Measurements from ENCODE around the gene TDP2. TPM values are rescaled to one million over a fixed set of nuclear protein-coding genes. Genes with fewer than 3 reads are reported as not detected.

Gene TDP2
- total and polyA plus RNA-seq, 7 donors, result 16.3 to 56.7 (median 20.4) TPM

GRCh38 chr6:24600903-24601302 lies 65.8 kb downstream of the TDP2 start:
- no peaks in the 10 kb centered on the region for H3K36me3 ChIP-seq (ENCODE audit: insufficient read depth in 1 of 2, low read depth in 1 of 2)
- H3K27ac ChIP-seq, result no peak overlapping the region
- no peak for TF ChIP-seq CTCF (IDR thresholded peaks at IDR 0.05)
- intact Hi-C loops (cut with DNase I), result no loop called here
- no peak overlapping the region for H3K4me3 ChIP-seq
- DNase-seq, result no peak
- H3K4me1 ChIP-seq, result no peaks in the 10 kb centered on the region
- WGBS, 3 donors, result 52 to 53% (median 53%) methylated on average over 4 of the region's 4 CpGs
- no peaks in the 10 kb centered on the region for H3K9me3 ChIP-seq
- ATAC-seq, result no peak
- no peaks in the 10 kb centered on the region for H3K27me3 ChIP-seq (ENCODE audit: insufficient read depth in 3 of 3, low read length in 2 of 3)

Other genes with a start within 250 kb of the TDP2 start
- gene GPLD1, start 177.3 kb downstream of the TDP2 start, total RNA-seq, result 1 to 10 TPM in 1 of 4 donors, under 1 TPM in 3; 0.38 to 1.1 (median 0.81) TPM
- under 1 TPM; 0.25 to 0.30 (median 0.28) TPM for gene GPLD1, start 177.3 kb downstream of the TDP2 start, polyA plus RNA-seq
- 10 to 100 TPM; 16.7 to 41.7 (median 34.6) TPM for gene ALDH5A1, start 171.9 kb downstream of the TDP2 start, total RNA-seq
- gene ALDH5A1, start 171.9 kb downstream of the TDP2 start, polyA plus RNA-seq, result 10 to 100 TPM in 1 of 3 donors, 1 to 10 TPM in 2; 3.5 to 10.7 (median 8.6) TPM
- under 1 TPM in 3 of 4 donors, not detected in 1; 0.02 to 0.04 (median 0.04) TPM for gene KIAA0319, start 20.7 kb downstream of the TDP2 start, total RNA-seq
- under 1 TPM in 2 of 3 donors, not detected in 1; 0.01 to 0.06 TPM for gene KIAA0319, start 20.7 kb downstream of the TDP2 start, polyA plus RNA-seq
- 10 to 100 TPM; 36.3 to 50.7 (median 37.6) TPM for gene ACOT13, start 178 bp upstream of the TDP2 start, total RNA-seq
- gene ACOT13, start 178 bp upstream of the TDP2 start, polyA plus RNA-seq, result 10 to 100 TPM; 25.2 to 44.6 (median 36.7) TPM
- gene C6orf62, start 52.3 kb upstream of the TDP2 start, total RNA-seq, result 10 to 100 TPM; 43.1 to 57.2 (median 47.1) TPM
- gene C6orf62, start 52.3 kb upstream of the TDP2 start, polyA plus RNA-seq, result 10 to 100 TPM; 23.9 to 54.8 (median 35.6) TPM
- 1 to 10 TPM; 3.5 to 4.2 (median 3.9) TPM for gene GMNN, start 108.0 kb upstream of the TDP2 start, total RNA-seq
- gene GMNN, start 108.0 kb upstream of the TDP2 start, polyA plus RNA-seq, result 10 to 100 TPM in 2 of 3 donors, 1 to 10 TPM in 1; 7.8 to 12.2 (median 11.0) TPM
- gene ARMH2, start 132.0 kb upstream of the TDP2 start, total RNA-seq, result not detected
- gene ARMH2, start 132.0 kb upstream of the TDP2 start, polyA plus RNA-seq, result not detected